ENCODE measurements around the gene AGAP9.
"Not testable (repeated sequence)": the region's sequence is repeated elsewhere in the genome, so short reads cannot be mapped to it uniquely, and the experiment has no call there.

Gene AGAP9

DNA sequence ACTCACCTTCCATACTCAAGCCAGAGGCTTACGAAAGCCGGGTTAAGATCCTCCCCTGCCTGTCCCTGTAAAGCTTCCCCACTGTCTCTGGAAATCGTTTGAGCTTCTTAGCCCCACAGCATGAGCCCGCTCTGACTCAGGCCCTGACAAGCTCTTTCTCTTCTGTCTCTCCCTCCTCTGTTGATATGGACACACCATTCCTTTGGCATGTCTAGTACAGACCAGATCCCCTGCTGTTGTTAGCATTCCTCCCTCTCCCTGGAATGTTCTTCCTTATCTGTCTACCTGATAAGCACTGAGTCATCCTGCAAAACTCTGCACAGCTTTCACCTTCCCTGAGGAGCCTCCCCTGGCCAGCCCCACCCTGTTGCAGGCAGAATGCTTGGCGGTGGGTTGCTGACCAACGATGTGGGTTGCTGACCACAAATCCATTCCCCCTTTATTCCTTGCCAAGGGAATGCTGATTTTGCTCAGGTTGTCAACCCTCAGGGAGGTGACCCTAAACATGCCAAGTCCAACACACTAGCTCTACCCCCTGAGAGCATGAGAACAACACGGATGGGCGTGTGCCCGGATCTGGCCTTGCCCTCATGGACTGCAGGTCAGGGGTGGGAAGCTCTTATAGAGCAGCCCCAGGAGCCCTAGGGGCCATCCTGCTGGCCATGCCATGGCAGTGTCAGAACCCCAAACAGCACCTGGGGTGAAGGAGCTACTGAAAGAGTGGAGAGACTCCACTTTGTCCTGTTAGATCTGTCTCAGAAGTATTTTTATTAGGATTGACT lies 60.7 kb downstream of the AGAP9 start:
- DNase-seq; in situ Hi-C loops (cut with MboI; ENCODE audit: low pct_unique_long_range_greater_than_20kb, low sequenced_read_pairs): not testable (repeated sequence)

DNA sequence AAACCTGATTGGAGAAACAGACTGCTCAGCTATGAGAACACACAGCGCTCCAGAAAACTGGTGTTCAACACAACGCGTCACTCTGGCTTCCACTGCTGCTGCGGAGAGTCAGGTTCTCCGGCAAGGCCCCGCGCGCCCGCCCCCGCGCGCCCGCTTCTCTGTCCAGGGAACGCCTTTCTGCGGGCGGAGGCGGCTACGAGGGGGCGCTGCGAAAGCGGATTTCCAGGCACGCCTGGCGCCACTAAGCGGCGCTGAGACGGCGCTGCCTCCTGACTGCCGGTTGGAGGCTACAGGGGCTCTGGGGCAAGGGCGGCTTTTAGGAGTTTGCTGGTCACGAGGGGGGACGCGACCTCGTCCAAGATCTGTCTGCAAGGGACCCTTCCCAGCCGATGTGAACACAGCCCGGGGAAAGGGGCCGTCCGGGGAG lies 62.2 kb downstream of the AGAP9 start:
- in situ Hi-C loops (cut with MboI; ENCODE audit: low pct_unique_long_range_greater_than_20kb, low sequenced_read_pairs) = not testable (repeated sequence)
- DNase-seq = peak; percentile 47

DNA sequence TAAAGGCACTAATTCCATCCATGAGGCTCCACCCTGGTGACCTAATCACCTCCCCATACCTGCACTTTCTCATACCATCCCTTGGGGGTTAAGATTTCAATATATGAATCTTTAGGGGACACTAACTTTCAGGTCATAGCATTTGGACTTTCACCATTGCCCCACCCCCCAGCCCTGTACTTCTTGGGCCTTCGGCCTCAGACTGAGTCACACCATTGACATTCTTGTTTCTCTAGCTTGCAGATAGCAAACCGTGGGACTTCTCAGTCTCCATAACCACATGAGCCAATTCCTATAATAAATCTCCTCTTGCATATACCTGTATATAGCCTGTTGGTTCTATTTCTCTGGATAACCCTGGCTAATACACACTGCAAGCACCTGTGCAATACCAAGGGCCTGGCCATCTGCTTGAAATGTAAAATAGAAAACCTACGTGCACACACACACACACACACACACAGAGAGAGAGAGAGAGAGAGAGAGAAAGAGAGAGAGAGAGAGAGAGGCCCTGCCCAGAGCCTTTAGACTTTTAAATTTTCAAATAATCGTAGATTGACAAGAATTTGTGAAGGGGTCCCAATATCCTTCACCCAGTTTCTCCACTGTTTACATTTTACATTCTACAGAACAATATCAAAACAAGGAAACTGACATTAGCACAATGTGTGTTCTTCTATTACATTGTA lies 64.8 kb downstream of the AGAP9 start:
- in situ Hi-C loops (cut with MboI; ENCODE audit: low pct_unique_long_range_greater_than_20kb, low sequenced_read_pairs) = no loop called here
- no peak for DNase-seq

DNA sequence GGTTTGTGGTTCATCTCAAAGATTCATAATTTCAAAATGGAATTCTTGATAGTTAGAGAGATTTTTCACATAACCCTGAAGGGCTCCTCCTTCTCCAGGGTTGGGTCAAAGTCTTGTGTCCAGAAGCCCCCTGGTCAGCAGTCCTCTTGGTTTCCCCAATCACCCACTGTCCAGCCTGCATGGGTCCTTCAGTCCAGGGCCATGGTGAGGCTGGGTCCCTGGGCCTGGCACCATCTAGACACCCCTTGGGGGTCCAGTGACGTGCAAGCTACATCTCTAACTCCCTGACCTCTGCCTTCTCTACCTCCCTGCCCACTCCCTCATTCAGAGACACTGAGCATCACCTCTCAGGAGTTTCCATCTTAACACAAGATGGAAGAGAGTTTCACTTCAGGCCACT lies 65.6 kb downstream of the AGAP9 start:
- no peak for DNase-seq

DNA sequence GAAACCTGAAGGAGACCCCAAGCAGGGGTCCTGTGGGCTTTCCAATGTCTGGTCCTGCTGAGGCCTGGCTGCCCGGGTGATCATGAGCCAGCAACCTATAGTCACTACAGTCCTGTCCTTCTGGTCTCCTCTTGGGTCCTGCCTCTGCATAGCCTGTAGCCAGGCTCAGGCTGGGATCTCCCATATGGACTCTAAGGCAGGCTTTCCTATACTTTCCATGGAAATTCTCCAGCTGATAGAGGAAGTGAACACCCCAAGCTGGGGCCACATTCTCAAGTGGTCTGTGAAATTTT lies 66.0 kb downstream of the AGAP9 start:
- DNase-seq = no peak
- in situ Hi-C loops (cut with MboI; ENCODE audit: low pct_unique_long_range_greater_than_20kb, low sequenced_read_pairs) = no loop called here

More for the DNA sequence above, 65.6 kb downstream of the AGAP9 start:
- in situ Hi-C loops (cut with MboI; ENCODE audit: low pct_unique_long_range_greater_than_20kb, low sequenced_read_pairs) = no loop called here

DNA sequence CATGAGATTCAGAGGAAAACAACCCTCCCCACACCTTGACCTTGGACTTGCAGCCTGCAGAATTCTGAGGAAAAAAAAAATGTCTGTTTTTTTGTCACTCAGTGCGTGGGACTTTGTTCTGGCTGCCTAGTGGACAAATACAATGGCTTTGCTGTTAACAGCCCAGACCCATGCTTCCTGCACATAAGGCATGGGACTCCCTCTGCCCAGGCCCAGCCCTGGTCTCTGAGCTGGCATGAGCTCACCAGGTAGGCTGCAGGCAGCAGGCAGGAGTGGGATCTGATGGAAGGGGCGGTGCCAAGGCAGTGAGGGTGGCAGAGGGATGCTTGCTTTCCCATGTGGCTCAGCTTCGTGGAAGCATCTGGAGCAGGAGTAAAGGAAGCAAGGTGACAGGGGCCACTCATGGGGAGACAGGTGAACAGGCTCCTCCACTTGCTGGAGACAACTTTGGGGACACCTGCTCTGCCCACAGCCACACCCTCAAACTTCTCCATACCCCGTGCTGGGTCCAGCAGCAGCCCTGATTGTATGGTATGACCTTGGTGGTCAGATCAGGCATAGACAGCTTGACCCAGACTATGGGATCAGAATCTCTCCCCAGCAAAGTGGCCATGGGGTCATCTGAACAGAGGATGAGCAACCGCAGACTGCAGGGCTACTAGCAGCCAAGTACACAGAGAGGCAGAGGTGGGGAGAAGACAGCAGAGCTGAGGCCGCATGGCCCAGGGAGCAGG lies 66.5 kb downstream of the AGAP9 start:
- in situ Hi-C loops (cut with MboI; ENCODE audit: low pct_unique_long_range_greater_than_20kb, low sequenced_read_pairs) = no loop called here
- no peak for DNase-seq

DNA sequence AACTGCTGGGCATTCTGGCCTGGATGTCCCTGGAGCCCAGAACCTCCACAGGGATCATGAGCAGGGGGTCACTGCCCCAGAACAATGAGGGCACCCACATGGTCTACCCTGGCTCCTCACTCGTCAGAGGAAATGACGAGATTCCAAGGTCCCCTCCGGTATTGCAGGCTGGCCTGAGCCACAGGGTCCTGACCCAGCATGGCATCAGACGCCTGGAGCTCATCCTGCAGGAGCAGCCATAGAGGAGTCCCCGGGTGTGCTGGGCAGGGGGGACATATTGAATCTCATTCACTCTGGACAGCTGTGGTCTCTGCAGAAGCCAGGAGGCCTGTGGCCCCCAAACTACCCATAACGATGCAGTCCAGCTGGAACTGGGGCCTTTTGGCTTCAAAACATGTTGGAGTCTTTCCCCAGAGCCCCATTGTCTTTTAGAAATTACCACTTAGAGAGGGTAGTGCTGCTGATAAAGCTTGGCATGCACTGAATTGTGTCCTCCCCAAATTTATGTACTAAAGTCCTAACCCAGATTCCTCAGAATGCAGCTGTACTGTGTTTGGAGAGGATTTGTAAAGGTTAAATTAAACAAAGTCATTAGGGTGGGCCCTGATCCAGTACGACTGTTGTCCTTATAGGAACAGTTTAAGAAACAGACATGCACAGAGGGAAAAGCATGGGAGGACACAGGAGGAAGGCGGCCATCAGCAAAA lies 67.2 kb downstream of the AGAP9 start:
- DNase-seq = no peak
- in situ Hi-C loops (cut with MboI; ENCODE audit: low pct_unique_long_range_greater_than_20kb, low sequenced_read_pairs) = no loop called here

DNA sequence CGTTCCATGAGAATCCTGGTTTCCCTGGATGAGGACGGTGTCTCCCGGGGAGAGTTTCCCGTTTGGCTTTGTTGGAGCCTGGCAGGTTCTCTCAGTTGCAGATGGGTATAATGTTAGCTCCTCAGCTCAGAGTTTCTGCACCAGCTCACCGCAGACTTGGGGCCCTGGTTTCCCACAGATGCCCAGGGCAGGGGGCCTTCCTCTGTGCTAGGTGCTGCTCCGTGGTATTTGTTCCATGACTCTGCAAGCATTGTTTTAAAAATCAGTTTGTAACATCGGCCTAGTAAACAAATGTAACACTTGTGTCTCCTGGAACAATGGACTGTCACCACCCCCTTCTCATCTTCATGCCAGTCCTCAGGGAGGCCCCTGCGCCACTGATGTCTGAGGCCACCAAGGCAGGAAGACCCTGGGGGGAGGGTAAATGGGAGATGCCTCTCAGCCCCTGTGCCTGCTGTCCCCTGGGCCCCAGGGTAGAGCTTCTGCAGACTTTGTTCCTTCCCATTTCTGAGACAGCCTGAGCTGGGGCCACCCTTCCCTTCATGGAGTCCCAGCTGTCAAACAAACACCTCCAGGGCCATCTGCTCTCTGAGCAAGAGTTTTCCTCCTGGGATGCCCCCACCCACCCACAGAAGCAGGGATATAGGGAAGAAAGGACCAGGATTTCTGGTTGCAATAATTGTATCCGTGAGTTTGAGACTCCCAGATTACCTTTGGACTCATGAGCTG lies 67.9 kb downstream of the AGAP9 start:
- DNase-seq; in situ Hi-C loops (cut with MboI; ENCODE audit: low pct_unique_long_range_greater_than_20kb, low sequenced_read_pairs): not testable (repeated sequence)

DNA sequence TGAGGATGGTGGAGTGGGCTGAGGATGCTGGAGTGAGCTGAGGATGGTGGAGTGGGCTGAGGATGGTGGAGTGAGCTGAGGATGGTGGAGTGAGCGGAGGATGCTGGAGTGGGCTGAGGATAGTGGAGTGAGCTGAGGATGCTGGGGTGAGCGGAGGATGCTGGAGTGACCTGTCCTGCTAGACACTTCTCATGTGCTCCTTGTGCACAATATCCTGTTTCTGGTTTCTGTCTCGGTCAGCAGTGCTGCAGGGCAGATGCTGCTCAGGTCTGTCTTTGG lies 68.7 kb downstream of the AGAP9 start:
- no peak for DNase-seq

DNA sequence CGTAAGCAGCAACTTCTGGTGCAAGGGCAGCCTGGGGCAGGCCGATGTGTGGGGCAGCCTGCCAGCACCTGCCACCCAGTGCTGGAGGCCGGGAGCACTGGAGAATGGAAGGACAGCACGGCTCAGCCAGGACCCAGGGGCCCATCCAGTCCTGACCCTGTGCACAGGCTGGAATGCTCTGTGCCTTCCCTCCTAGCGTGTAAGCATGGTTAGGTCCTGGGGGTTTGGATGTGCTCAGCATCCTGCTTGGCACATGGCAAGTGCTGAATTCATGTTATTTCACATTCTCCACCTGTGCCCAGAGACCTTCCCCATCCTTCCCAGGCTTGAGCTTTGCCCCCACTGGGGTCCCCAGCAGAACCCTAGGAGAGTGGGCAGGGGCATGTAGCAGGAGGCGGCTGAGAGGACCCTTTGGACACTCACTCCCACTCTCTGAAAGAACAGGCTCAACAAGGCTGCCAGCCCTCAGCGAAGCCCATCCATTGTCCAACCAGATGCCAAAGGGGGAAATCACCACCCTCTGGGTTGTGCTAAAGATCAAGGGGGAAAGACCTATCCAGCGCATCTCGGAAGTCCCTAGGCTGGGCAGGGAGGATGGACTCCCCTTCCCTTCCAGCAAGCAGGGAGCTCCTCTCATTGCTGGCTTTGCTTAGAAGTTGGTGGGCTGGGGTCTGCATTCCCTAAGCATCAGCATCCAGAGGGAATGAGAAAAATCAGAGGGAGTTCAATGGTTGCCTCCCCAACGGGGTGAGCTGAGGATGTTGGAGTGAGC lies 69.2 kb downstream of the AGAP9 start:
- no peak for DNase-seq
- in situ Hi-C loops (cut with MboI; ENCODE audit: low pct_unique_long_range_greater_than_20kb, low sequenced_read_pairs) = no loop called here

More for the DNA sequence above, 68.7 kb downstream of the AGAP9 start:
- in situ Hi-C loops (cut with MboI; ENCODE audit: low pct_unique_long_range_greater_than_20kb, low sequenced_read_pairs) = no loop called here

DNA sequence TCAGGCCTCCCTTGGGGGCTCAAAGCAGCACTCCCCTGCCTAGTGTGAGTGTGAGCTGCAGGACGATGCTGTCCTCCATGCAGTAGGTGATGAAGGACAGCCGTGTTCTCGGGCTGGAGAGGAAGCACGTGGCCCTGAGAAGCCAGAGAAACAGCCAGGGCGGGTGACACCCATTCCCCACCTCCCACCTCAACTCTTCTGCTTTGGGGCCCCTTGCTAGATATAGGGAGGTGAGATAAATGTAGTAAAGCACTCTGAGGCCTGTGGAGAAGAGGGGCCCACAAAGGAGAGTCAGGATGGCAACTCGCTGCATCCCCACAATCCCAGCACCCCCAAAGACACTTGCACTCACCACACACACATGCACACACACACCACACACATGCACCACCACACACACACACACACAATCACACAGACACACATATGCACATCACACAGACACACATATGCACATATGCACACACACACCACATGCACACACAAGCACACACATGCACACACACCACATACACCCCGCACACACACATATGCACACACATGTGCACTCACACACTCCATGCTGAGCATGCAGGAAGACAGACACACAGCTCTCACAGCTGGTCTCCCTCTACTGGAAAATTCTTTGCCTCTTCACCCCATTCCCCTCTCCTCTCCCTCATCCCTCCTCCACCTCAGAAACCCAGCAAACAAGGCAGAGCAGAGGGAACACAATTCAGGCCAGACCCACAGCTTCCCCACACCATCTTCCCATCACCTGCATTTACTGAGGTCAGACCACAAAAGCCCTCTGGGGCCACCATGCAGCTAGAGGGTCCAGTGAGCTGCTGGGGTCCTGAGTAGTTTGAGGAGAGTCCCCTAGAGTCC lies 70.1 kb downstream of the AGAP9 start:
- in situ Hi-C loops (cut with MboI; ENCODE audit: low pct_unique_long_range_greater_than_20kb, low sequenced_read_pairs) = no loop called here
- no peak for DNase-seq

DNA sequence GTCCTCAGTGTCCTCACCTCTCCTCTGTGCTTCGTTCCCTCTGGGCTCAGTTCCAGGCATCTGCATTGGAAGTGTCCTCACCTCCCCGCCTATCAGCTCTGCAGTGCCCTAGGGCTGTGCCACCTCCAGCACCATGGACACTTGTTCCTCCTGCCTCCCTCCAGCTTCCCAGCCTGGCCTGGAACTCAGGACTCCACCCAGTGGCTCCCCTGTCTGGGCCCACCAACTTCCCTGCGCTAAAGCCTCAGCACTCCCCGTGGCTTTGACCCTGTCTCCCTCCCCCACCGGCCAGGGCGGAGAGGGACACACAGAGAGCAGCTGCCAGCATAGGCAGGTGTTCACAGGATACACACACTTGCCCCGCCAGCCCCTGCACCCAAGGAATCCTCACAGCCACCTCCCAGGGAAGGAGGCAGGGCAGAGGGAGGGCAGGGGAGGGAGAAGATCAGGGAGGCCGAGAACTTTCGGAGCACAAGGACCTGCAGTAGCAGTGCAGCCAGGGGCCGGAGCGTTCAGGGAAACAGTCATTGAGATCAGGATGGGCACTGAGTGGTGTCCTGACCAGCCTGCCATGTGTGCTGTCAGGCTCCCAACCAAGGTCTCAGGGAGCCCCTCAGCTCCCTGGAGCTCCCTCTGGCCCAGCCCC lies 70.8 kb downstream of the AGAP9 start:
- in situ Hi-C loops (cut with MboI; ENCODE audit: low pct_unique_long_range_greater_than_20kb, low sequenced_read_pairs) = no loop called here
- DNase-seq = no peak

DNA sequence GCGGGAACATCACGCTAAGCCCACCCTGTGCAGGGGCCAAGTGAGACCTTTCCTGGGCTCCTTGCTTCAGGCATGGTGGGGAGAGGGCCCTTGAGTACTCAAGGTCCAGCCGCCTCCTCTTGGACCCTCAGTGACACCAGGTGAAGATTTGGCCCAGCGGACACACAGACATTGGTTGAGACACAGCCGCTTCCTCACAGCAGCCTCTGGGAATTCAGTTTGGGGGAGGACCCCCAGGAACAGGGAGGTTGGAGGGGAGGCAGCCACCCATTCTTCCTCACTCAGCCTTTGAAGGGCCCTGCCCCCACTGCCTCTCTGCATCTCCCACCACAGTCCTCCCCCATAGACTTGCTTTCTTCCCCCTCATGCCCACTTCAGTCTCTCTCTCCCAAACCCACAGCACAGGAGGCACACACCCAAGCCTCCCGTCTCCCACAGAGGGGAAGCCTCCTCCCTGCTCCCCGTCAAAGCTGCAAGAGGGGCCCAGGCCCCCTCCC lies 71.4 kb downstream of the AGAP9 start:
- no peak for DNase-seq
- in situ Hi-C loops (cut with MboI; ENCODE audit: low pct_unique_long_range_greater_than_20kb, low sequenced_read_pairs) = no loop called here
